GM04504 (cell line): ENCODE results near the gene ORC6.
A peak's percentile ranks its signal among the peaks of the same experiment; 100 is the strongest.

Experiments
- DNase-seq: peaks from one replicate; pipeline ENCODE4 v3.0.0-alpha.2; 2012; ENCODE audit warnings: low read depth

Gene ORC6

DNA sequence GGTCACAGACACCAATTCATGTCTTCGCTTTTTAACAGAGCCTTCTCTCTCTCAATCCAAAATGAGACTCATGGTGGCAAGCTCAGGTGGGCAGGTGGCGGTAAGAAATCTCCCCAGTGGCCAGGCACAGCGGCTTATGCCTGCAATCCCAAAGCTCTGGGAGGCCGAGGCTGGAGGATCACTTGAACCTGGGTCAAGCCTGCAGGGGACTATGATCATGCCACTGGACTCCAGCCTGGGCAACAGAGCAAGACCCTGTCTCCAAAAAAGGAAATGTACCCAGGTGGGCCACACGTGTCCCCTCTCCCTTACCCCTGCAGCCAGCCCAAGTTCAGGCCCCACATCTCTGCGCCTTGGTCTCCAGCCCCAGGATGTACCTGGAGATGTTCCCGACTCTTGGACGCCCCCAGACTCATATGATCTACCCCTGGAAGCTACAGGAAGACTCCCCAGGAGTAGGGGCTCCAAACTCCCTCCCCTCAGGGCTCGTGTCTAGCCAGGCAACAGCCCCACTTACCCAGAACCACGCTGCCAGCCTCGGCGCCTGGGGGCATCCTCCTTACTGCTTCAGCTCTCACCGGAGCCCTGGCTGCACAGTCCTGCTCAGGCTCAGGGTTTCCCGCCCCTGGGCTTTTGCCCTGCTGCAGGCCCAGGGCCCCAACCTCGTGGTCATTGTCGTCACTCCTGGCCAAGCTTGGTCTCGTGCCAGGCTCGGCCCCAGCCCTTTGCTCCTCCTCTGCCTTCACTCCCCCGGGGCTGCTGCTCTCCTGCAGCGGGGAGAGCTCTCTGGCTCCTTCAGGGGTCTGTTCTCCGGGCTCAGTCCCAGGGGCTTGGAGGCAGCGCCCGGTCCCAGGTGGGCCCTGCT is 42.5 kb downstream of the ORC6 start:
- no peak for DNase-seq

DNA sequence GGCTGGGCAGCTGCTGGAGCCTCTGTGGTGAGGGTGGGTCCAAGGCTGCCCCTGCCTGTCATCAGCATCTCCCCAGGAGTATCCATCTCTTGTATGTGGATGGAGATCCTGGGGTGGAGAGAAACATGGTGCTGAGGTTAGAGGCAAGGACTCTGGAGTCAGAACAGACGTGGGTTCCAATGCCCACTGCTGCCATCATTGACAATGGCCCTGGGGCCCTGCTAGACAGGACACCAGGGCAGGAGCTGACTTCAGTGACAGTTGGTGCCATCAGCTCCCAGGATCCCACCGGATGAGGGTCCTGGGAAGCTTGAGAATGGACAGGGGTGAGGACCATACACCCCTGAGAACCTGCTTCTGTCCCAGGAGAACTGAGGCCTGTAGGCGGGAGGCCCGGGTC is 43.1 kb downstream of the ORC6 start:
- DNase-seq, result no peak

DNA sequence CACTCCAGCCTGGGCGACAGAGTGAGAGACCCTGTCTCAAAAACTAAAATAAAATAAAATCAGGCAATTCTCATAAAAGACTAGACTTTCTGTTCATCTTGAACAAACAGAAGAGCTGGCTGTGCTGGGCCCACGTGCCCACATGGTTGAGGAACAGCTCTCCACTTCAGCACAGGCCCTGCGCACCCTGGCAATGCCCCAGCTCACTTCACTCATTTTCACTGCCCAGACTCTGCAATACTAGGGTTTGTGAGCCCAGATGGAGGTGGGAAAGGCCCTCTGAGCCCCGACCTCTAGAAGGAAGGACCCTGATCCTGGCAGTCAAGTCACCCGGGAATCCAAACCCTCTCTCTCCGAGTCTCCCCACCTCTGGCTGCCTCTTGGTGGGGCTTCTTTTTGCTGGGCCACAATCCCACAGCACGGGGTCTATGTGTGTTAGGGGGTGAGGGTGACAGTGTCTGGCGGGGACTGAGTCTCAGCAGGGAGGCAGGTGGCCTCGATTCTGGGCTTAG is 43.9 kb downstream of the ORC6 start:
- no peak for DNase-seq

DNA sequence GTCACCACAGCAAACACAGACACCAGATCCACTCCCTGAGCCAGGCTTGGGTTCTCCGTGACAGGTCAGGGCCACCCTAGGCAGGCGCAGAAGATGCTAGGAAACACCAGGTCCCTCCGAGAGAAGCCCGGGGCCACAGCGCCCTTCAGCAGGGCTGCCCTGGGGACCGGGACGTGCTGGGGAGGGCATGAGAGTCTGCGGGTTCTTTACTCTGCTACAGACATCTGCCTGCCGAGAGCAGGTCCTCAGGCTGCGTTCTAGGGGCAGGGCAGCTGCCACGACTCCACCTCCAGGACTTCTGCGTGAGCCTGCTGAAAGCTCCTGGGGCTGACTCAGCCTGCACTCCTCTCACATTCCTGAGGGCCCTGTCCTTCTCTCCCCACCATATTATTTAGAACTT is 47.2 kb downstream of the ORC6 start:
- DNase-seq, result no peak

DNA sequence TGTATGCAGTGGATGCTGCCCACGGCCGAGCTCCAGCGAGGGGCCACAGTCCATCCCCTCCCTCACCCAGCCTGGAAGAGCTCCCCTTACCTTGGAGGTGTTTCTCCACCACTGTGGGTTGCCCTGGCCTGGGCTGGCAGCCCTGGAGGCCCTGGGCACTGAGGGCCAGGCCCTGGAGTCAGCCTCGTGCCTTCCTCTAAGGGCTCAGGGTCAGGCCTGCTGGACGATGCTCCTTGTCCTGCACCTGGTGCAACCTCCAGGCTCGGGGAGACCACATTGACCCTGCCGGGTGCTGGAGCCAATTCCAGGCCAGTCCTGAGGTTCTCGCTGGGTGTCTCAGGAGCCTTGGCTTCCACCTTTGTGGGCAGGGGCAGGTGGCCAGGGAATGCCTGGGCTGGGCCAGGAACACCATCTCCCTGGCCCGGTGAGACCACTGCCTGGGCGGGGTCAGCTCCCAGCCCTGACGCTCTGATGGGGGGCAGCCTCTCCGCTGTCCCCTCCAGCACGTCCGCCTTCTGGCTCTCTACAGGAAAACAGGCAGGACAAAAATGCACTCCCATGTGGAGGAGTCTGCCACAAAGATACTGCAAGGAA is 48.3 kb downstream of the ORC6 start:
- DNase-seq, result no peak

DNA sequence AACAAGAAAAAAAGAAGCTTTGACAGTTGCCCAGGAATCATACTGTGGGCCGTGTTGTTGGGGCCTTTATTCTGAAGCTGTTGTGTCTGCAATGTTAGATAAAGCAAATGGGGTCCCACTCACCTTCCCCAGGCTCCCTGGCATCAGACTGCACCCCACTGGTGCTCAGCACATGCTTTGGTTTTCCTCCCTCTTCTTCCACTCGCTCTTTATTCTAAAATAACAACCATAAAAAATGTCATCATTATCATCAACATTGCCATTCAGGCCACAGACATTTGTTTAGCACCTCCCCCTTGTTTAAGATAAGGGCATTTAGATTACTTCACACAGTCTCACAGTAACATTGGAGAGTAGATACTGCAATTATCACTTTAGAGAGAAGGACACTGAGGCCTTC is 50.5 kb downstream of the ORC6 start:
- no peak for DNase-seq

DNA sequence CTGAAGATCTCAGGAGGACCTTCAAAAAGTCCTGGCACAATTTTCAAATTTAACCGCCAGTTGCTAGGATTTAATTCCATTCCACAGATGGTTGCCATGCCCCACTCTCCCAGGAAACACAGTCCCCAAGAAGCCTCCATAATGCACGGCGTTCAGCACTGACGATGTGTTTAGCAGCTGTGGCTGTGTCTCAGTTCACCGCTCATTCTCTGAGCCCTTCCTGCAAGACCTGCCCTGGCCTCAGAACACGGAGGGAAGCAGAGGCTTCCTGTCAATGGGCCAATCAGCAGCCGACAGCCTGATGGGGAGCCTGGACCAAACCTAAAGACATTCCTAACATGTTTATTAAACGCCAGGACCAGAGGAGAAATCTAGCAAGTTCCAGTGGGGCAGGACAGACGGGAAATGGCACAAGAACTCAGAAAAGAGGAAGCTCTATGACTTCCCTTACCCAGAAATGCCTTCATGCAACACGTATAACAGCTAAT is 53.8 kb downstream of the ORC6 start:
- peak; percentile 4 for DNase-seq

DNA sequence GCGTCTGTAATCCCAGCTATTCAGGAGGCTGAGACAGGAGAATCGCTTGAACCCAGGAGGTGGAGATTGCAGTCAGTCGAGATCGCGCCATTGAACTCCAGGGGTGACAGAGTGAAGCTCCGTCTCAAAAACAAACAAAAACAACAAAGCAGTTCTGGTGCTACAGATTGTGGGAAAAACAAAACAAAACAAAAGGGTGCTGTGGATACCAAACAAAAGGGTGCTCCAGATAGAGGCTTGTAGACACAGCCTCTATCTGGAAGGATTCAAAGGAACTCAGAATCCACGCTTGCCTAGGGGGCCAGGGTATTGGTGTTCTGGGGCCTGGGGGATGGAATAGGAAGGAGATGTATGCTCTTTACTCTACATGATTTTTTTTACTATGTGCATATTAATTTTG is 56.2 kb downstream of the ORC6 start:
- DNase-seq, result no peak

DNA sequence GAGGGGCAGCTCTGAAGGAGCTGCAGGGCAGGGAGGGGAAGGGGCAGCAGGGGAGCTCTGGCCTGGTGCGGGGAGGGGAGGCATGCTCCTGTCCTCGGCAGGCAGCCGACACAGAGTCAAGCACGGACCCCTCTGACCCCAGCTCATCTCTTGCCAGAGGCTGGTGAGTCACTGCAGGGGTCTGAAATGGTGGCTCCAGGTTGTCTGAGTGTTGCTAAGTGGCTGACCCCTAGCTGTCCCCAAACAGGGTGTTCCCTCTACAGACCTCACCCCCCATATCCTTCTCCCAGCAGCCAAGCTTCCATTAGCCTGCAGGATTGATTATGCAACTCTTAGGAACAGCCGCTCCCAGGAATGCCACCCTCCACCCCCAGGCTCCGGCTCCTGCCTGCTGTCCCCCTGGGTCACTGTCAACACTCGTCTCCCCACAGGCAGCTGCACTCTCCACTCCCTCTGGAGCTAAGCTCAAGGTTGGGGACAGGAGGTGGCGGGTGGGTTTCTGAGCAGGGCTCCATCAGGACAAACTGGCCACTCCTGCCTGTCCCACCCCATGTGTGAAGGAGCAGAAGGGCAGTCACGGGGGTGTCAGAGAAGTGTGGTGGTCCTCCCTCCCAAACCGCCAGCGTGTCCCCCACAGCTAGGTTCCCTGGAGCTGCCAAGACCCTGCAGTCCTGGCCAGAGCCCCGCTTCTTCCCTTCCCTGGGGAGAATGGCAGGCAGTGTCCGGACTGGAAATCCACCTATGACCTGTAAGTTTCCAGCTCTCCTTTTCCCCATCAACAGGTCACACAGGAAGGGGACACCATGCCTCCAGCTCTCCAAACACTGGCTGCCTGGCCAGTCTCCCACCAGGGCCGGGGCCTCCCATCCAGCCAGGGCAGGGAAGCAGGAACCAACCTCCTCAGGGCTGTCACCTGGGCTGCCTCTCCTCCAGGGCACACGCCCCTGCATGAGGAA is 57.6 kb downstream of the ORC6 start:
- no peak for DNase-seq
